GM23338 (cell line): ENCODE measurements around the gene CPE. TPM values are rescaled to one million over a fixed set of nuclear protein-coding genes. Genes with fewer than 3 reads are reported as not detected.

Experiments
- ATAC-seq: fragments of 200-7000 bp; cut with Tn5 transposase; 3 replicates; pipeline ENCODE4 v1.9.1; 2020
- DNase-seq: peaks from one replicate; pipeline ENCODE4 v3.0.0-alpha.2; 2015; ENCODE audit warnings: low spot score
- H2AFZ ChIP-seq: fragments of 200-600 bp; sonication (generic); 2 replicates; pipeline ENCODE4 v1.8.0; 2016; ENCODE audit warnings: antibody characterized with exemption, mild to moderate bottlenecking, moderate library complexity
- H3F3A ChIP-seq: fragments of 200-600 bp; sonication (generic); replicated peaks from 2 replicates; pipeline ENCODE4 v1.8.0; 2017; ENCODE audit warnings: antibody characterized with exemption, mixed run types, low read depth
- H3K27ac ChIP-seq: fragments of 200-600 bp; sonication (generic); 2 replicates; pipeline ENCODE4 v1.6.1; 2016; ENCODE audit warnings: low read depth
- H3K27me3 ChIP-seq: fragments of 200-600 bp; sonication (generic); 2 replicates; pipeline ENCODE4 v1.8.0; 2016; ENCODE audit warnings: mild to moderate bottlenecking, mixed run types, moderate library complexity; ENCODE audit not compliant: insufficient read depth
- H3K36me3 ChIP-seq: fragments of 200-600 bp; sonication (generic); 2 replicates; pipeline ENCODE4 v1.8.0; 2016; ENCODE audit warnings: mild to moderate bottlenecking; ENCODE audit not compliant: insufficient read depth
- H3K4me1 ChIP-seq: fragments of 200-600 bp; sonication (generic); 2 replicates; pipeline ENCODE4 v1.8.0; 2016; ENCODE audit warnings: mild to moderate bottlenecking, moderate library complexity; ENCODE audit not compliant: insufficient read depth
- H3K4me2 ChIP-seq: fragments of 200-600 bp; sonication (generic); 2 replicates; pipeline ENCODE4 v1.7.1; 2017; ENCODE audit warnings: mixed run types
- H3K4me3 ChIP-seq: fragments of 200-600 bp; sonication (generic); 2 replicates; pipeline ENCODE4 v1.6.1; 2016; ENCODE audit warnings: mixed run types
- H3K79me2 ChIP-seq: fragments of 200-600 bp; sonication (generic); replicated peaks from 2 replicates; pipeline ENCODE4 v1.8.0; 2017; ENCODE audit warnings: mild to moderate bottlenecking; ENCODE audit not compliant: insufficient read depth
- H3K9me2 ChIP-seq: fragments of 200-600 bp; sonication (generic); 2 replicates; pipeline ENCODE4 v1.8.0; 2017; ENCODE audit not compliant: insufficient read depth
- H4K20me1 ChIP-seq: fragments of 200-600 bp; sonication (generic); replicated peaks from 2 replicates; pipeline ENCODE4 v1.8.0; 2017; ENCODE audit warnings: mild to moderate bottlenecking; ENCODE audit not compliant: insufficient read depth
- H3K27ac Mint-ChIP-seq: 2 replicates; pipeline ENCODE4 v1.8.0; 2020; ENCODE audit warnings: inconsistent platforms, mild to moderate bottlenecking, moderate library complexity, mixed read lengths
- H3K27me3 Mint-ChIP-seq: 3 replicates; pipeline ENCODE4 v1.8.0; 2022; ENCODE audit warnings: low read depth, mild to moderate bottlenecking, moderate library complexity, mixed read lengths, inconsistent platforms; ENCODE audit not compliant: insufficient read depth, poor library complexity
- H3K36me3 Mint-ChIP-seq: 3 replicates; pipeline ENCODE4 v1.8.0; 2021; ENCODE audit warnings: low read depth, mild to moderate bottlenecking, inconsistent platforms, moderate library complexity, mixed read lengths
- H3K4me1 Mint-ChIP-seq: 3 replicates; pipeline ENCODE4 v1.8.0; 2020; ENCODE audit warnings: mild to moderate bottlenecking, inconsistent platforms, mixed read lengths
- H3K4me3 Mint-ChIP-seq: 3 replicates; pipeline ENCODE4 v1.8.0; 2021; ENCODE audit warnings: moderate library complexity, mild to moderate bottlenecking, inconsistent platforms, mixed read lengths
- H3K9me3 Mint-ChIP-seq: 3 replicates; pipeline ENCODE4 v1.8.0; 2020; ENCODE audit warnings: moderate library complexity, mild to moderate bottlenecking, inconsistent platforms, mixed read lengths
- CREB1 ChIP-seq: fragments of 250-450 bp; sonication (Bioruptor Pico); IDR thresholded peaks from 2 replicates; pipeline ENCODE4 v1.5.0; 2020; ENCODE audit warnings: low read depth, mild to moderate bottlenecking, moderate library complexity
- EZH2 ChIP-seq: fragments of 200-600 bp; sonication (generic); IDR thresholded peaks from one replicate; pipeline ENCODE4 v1.8.0; 2017; ENCODE audit warnings: antibody characterized with exemption, mild to moderate bottlenecking, low read depth; ENCODE audit not compliant: unreplicated experiment
- EZH2phosphoT487 ChIP-seq: fragments of 200-600 bp; sonication (generic); IDR thresholded peaks from one replicate; pipeline ENCODE4 v1.8.1; 2018; ENCODE audit warnings: antibody characterized with exemption; ENCODE audit not compliant: unreplicated experiment
- JUNB ChIP-seq: IDR thresholded peaks from one replicate; pipeline ENCODE4 v1.6.1; 2016; ENCODE audit warnings: antibody characterized with exemption; ENCODE audit not compliant: unreplicated experiment
- ZNF114 ChIP-seq: fragments of 250-450 bp; sonication (Bioruptor Pico); IDR thresholded peaks from 2 replicates; pipeline ENCODE4 v1.5.0; 2020; ENCODE audit warnings: mild to moderate bottlenecking, moderate library complexity
- ZNF331 ChIP-seq: fragments of 250-450 bp; sonication (Bioruptor Pico); IDR thresholded peaks from 2 replicates; pipeline ENCODE4 v1.5.0; 2020; ENCODE audit warnings: low read depth, mild to moderate bottlenecking, moderate library complexity
- ZNF462 ChIP-seq: fragments of 250-450 bp; sonication (Bioruptor Pico); IDR thresholded peaks from 2 replicates; pipeline ENCODE4 v1.5.0; 2020; ENCODE audit warnings: mild to moderate bottlenecking, moderate library complexity
- polyA plus RNA-seq: library from polyadenylated mRNA; unstranded; fragments of >200 nt; fragmentation: Nextera tagmentation; extraction: Ambion mirVana; gene quantifications from 2 replicates; pipeline ENCODE4 v1.2.1, GENCODE V29; 2016
- total RNA-seq: library from RNA; depleted of rRNA; stranded (reverse); fragments of >200 nt; shearing (Covaris generic); gene quantifications from 2 replicates; pipeline ENCODE4 v1.2.3, GENCODE V29; 2014
- TF ChIP-seq, protein P1 (sequence below), 2 experiments: fragments of 200-600 bp in 1 of 2; sonication (generic) in 1 of 2; conservative IDR thresholded peaks; 2 replicates each; pipeline versions ENCODE4 v1.5.1 to v1.6.1; 2016 to 2017; ENCODE audit warnings: antibody characterized with exemption in 2 of 2, low read depth in 2 of 2, mild to moderate bottlenecking in 2 of 2, moderate library complexity in 1 of 2
- TF ChIP-seq, protein P2 (sequence below): IDR thresholded peaks from one replicate; pipeline ENCODE4 v1.6.1; 2018; ENCODE audit warnings: antibody characterized with exemption; ENCODE audit not compliant: unreplicated experiment

CPE gene
- total and polyA plus RNA-seq, 2 experiments from 2014 or later, result 10.3 to 16.5 TPM

DNA sequence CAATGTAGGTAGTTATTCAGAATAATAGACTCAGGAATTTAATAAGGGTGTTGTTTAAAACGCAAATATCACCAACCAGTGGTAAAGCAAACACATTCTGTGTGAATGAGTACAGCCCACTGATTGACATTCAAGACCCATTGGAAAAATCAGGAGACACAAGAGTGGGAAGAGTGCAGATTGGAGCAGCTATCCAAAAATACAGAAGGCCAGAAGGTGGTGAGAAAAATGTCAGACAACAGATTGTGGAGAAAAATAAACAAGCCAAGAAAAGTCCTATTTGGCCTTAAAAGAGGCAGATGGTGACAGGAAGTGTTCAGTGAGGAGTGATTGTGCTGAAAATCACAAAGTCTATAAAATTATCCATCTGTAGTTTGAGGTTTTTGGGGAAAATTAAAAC, 39.3 kb downstream of the CPE start:
- no peak for TF ChIP-seq EZH2
- TF ChIP-seq, protein P1, sequence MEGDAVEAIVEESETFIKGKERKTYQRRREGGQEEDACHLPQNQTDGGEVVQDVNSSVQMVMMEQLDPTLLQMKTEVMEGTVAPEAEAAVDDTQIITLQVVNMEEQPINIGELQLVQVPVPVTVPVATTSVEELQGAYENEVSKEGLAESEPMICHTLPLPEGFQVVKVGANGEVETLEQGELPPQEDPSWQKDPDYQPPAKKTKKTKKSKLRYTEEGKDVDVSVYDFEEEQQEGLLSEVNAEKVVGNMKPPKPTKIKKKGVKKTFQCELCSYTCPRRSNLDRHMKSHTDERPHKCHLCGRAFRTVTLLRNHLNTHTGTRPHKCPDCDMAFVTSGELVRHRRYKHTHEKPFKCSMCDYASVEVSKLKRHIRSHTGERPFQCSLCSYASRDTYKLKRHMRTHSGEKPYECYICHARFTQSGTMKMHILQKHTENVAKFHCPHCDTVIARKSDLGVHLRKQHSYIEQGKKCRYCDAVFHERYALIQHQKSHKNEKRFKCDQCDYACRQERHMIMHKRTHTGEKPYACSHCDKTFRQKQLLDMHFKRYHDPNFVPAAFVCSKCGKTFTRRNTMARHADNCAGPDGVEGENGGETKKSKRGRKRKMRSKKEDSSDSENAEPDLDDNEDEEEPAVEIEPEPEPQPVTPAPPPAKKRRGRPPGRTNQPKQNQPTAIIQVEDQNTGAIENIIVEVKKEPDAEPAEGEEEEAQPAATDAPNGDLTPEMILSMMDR (conservative IDR thresholded peaks at IDR 0.05; ENCODE audit: low read depth in 2 of 2), result no peak
- TF ChIP-seq EZH2phosphoT487, result no peak
- no peak for TF ChIP-seq JUNB
- no peak for TF ChIP-seq ZNF114
- no peak for TF ChIP-seq CREB1 (CRISPR knock-in tag)
- no peaks in the 10 kb centered on the region for H3K4me1 Mint-ChIP-seq
- Histone ChIP-seq H4K20me1 (no peaks in the 10 kb centered on the region), H2AFZ (no peak overlapping the region), H3K9me2 (no peaks in the 10 kb centered on the region), H3K4me1 (no peaks in the 10 kb centered on the region), H3K79me2 (no peaks in the 10 kb centered on the region), H3K36me3 (no peaks in the 10 kb centered on the region), H3K4me2 (no peak overlapping the region), H3K4me3 (no peak overlapping the region), H3F3A (no peaks in the 10 kb centered on the region), H3K27me3 (no peaks in the 10 kb centered on the region), H3K27ac (no peak overlapping the region)
- no peaks in the 10 kb centered on the region; the same call in 2 of the 3 replicates for H3K9me3 Mint-ChIP-seq
- H3K4me3 Mint-ChIP-seq, result no peak overlapping the region
- H3K27me3 Mint-ChIP-seq, result no peaks in the 10 kb centered on the region
- no peak for DNase-seq
- no peak overlapping the region for H3K27ac Mint-ChIP-seq
- H3K36me3 Mint-ChIP-seq, result no peaks in the 10 kb centered on the region
- ATAC-seq, result no peak

- no peaks in the 10 kb centered on the region for H3K4me1 Mint-ChIP-seq
- no peaks in the 10 kb centered on the region for H3F3A ChIP-seq
- no peak for ATAC-seq
- no peaks in the 10 kb centered on the region for H3K4me1 ChIP-seq
- peaks cover 32% of the 10 kb centered on the region for H3K9me3 Mint-ChIP-seq
- H3K4me3 Mint-ChIP-seq, result no peak overlapping the region
- peaks cover 23% of the 10 kb centered on the region for H3K36me3 Mint-ChIP-seq
- H3K27ac Mint-ChIP-seq, result no peak overlapping the region
- no peak overlapping the region for H3K4me3 ChIP-seq
- H3K9me2 ChIP-seq, result no peaks in the 10 kb centered on the region
- H3K79me2 ChIP-seq, result no peaks in the 10 kb centered on the region
- H3K27me3 Mint-ChIP-seq, result peaks cover 1% of the 10 kb centered on the region
- H2AFZ ChIP-seq, result no peak overlapping the region
- TF ChIP-seq, protein P2, sequence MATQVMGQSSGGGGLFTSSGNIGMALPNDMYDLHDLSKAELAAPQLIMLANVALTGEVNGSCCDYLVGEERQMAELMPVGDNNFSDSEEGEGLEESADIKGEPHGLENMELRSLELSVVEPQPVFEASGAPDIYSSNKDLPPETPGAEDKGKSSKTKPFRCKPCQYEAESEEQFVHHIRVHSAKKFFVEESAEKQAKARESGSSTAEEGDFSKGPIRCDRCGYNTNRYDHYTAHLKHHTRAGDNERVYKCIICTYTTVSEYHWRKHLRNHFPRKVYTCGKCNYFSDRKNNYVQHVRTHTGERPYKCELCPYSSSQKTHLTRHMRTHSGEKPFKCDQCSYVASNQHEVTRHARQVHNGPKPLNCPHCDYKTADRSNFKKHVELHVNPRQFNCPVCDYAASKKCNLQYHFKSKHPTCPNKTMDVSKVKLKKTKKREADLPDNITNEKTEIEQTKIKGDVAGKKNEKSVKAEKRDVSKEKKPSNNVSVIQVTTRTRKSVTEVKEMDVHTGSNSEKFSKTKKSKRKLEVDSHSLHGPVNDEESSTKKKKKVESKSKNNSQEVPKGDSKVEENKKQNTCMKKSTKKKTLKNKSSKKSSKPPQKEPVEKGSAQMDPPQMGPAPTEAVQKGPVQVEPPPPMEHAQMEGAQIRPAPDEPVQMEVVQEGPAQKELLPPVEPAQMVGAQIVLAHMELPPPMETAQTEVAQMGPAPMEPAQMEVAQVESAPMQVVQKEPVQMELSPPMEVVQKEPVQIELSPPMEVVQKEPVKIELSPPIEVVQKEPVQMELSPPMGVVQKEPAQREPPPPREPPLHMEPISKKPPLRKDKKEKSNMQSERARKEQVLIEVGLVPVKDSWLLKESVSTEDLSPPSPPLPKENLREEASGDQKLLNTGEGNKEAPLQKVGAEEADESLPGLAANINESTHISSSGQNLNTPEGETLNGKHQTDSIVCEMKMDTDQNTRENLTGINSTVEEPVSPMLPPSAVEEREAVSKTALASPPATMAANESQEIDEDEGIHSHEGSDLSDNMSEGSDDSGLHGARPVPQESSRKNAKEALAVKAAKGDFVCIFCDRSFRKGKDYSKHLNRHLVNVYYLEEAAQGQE, result no peak
- no peak for TF ChIP-seq ZNF331 (CRISPR knock-in tag)
- TF ChIP-seq ZNF462, result no peak
- no peaks in the 10 kb centered on the region for H4K20me1 ChIP-seq
- no peak overlapping the region for H3K4me2 ChIP-seq
- H3K27me3 ChIP-seq, result no peaks in the 10 kb centered on the region
- DNase-seq, result no peak
- H3K27ac ChIP-seq, result no peak overlapping the region
- peaks cover 5% of the 10 kb centered on the region for H3K36me3 ChIP-seq
Observed at GRCh38 chr4:165425629-165426028, 46.8 kb downstream of the CPE start.
